ENCODE data around the gene TRIM28.

GRCh38 chr19:58511353-58512208 lies 32.3 kb upstream of the TRIM28 start, which contains the start of gene SLC27A5:
- no peak for TF ChIP-seq CTCF (conservative IDR thresholded peaks at IDR 0.05)
- no peak for TF ChIP-seq ZFX (IDR thresholded peaks at IDR 0.05)

All from C4-2B (cell line).